Naive B cell (primary cell): ENCODE data around the gene AQP11. TPM values are rescaled to one million over a fixed set of nuclear protein-coding genes. Genes with fewer than 3 reads are reported as not detected.
"Not testable (repeated sequence)": the region's sequence is repeated elsewhere in the genome, so short reads cannot be mapped to it uniquely, and the experiment has no call there.

Source experiments
- ATAC-seq, 2 donors: fragments of 150-1000 bp; cut with Tn5 transposase; 2 replicates each; pipeline ENCODE4 v1.10.0; 2021; ENCODE audit warnings: low read depth in 2 of 2, mild to moderate bottlenecking in 2 of 2, moderate library complexity in 2 of 2
- DNase-seq: peaks from one replicate; pipeline ENCODE4 v3.0.0; 2022
- H3K27ac Mint-ChIP-seq, 6 donors: one replicate each; pipeline ENCODE4 v1.8.0; 2020 to 2022; ENCODE audit warnings: mild to moderate bottlenecking in 6 of 6, mixed read lengths in 6 of 6, moderate library complexity in 5 of 6, inconsistent platforms in 2 of 6
- H3K27me3 Mint-ChIP-seq, 3 donors: one replicate each; pipeline ENCODE4 v1.8.0; 2021 to 2022; ENCODE audit warnings: mixed read lengths in 3 of 3, mild to moderate bottlenecking in 1 of 3
- H3K36me3 Mint-ChIP-seq, 2 donors: one replicate each; pipeline ENCODE4 v1.8.0; 2020 to 2022; ENCODE audit warnings: mixed read lengths in 2 of 2, inconsistent platforms in 1 of 2, mild to moderate bottlenecking in 1 of 2
- H3K4me1 Mint-ChIP-seq, 3 donors: one replicate each; pipeline ENCODE4 v1.8.0; 2020 to 2022; ENCODE audit warnings: mixed read lengths in 3 of 3, inconsistent platforms in 1 of 3, mild to moderate bottlenecking in 1 of 3, moderate library complexity in 1 of 3
- H3K4me3 Mint-ChIP-seq, 8 donors: one replicate each; pipeline ENCODE4 v1.8.0; 2020 to 2022; ENCODE audit warnings: mild to moderate bottlenecking in 8 of 8, mixed read lengths in 8 of 8, moderate library complexity in 8 of 8, inconsistent platforms in 2 of 8
- H3K9me3 Mint-ChIP-seq, 7 donors: one replicate each; pipeline ENCODE4 v1.8.0; 2020 to 2022; ENCODE audit warnings: mixed read lengths in 7 of 7, mild to moderate bottlenecking in 5 of 7, inconsistent platforms in 2 of 7, moderate library complexity in 1 of 7
- polyA plus RNA-seq, 6 donors: library from polyadenylated mRNA; unstranded; fragments of 300-500 nt; fragmentation: Illumina TruSeq; gene quantifications; one replicate each; pipeline ENCODE4 v1.2.3, GENCODE V29; 2021; ENCODE audit warnings: low read depth in 6 of 6

AQP11 gene
- polyA plus RNA-seq, 6 donors from 2014 or later = 0.36 to 2.0 (median 0.73) TPM

DNA sequence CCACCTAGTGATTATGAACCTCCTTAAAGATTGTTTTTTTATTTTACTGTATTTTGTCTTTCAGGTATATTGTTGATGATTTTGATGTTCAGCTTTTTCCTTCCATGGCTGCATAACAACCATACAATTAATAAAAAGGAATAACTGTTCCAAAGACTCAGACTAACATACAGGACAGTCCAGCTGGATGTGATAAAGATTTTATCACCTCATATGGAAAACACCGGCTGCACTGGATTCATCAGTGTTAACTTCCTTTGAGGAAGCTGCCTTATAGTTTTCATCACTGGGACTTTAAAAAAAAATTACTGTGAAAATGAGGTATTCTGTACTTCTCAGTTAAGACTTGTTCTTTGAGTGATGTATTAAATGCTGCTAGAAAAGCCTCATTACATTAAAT, 19.5 kb downstream of the AQP11 start:
- peaks cover 6 to 7% of the 10 kb centered on the region in 2 donors for H3K36me3 Mint-ChIP-seq
- H3K4me1 Mint-ChIP-seq = no peaks in the 10 kb centered on the region
- ATAC-seq = no peak
- DNase-seq = no peak
- H3K27ac Mint-ChIP-seq = no peak overlapping the region
- H3K4me3 Mint-ChIP-seq = no peak overlapping the region
- no peaks in the 10 kb centered on the region for H3K27me3 Mint-ChIP-seq
- H3K9me3 Mint-ChIP-seq = no peaks in the 10 kb centered on the region

GRCh38 chr11:77611921-77612320, 22.2 kb downstream of the AQP11 start:
- Mint-ChIP-seq H3K36me3 (peaks cover 12 to 13% of the 10 kb centered on the region in 2 donors), H3K27me3 (no peaks in the 10 kb centered on the region), H3K9me3 (no peaks in the 10 kb centered on the region), H3K4me3 (no peak overlapping the region), H3K4me1 (no peaks in the 10 kb centered on the region), H3K27ac (peak overlapping the region in 3 of 6 donors; percentile 22 to 78 (median 52))
- no peak for ATAC-seq
- no peak for DNase-seq

DNA sequence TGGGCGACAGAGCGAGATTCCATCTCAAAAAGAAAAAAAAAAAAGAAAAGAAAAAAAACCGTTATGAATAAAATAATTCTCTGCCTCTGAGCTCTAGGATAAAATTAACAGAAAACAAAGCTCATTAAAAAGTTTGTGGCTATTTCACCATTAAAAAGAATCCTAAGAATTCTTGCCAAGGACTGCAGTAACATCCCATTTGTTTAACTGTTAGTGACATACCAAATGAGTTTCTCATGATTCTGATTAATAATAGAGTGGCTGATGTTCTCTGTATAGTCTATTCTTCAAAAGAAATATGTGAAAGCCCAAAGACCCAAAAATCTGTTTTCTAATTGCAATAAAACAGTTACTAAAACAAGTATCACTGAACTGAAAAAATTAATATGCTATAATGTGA, 28.1 kb downstream of the AQP11 start:
- no peak overlapping the region for H3K27ac Mint-ChIP-seq
- peaks cover 13 to 17% of the 10 kb centered on the region in 2 donors for H3K36me3 Mint-ChIP-seq
- no peaks in the 10 kb centered on the region for H3K27me3 Mint-ChIP-seq
- no peaks in the 10 kb centered on the region for H3K4me1 Mint-ChIP-seq
- H3K4me3 Mint-ChIP-seq = no peak overlapping the region
- ATAC-seq = no peak
- DNase-seq = no peak
- H3K9me3 Mint-ChIP-seq = no peaks in the 10 kb centered on the region

GRCh38 chr11:77619576-77620198, 29.9 kb downstream of the AQP11 start:
- H3K27me3 Mint-ChIP-seq = no peaks in the 10 kb centered on the region
- H3K27ac Mint-ChIP-seq = peak overlapping the region in 1 of 6 donors; percentile 49
- ATAC-seq = no peak
- no peak overlapping the region for H3K4me3 Mint-ChIP-seq
- H3K36me3 Mint-ChIP-seq = peaks cover 13 to 17% of the 10 kb centered on the region in 2 donors
- no peaks in the 10 kb centered on the region for H3K4me1 Mint-ChIP-seq
- no peaks in the 10 kb centered on the region for H3K9me3 Mint-ChIP-seq
- peak; percentile 31 for DNase-seq

DNA sequence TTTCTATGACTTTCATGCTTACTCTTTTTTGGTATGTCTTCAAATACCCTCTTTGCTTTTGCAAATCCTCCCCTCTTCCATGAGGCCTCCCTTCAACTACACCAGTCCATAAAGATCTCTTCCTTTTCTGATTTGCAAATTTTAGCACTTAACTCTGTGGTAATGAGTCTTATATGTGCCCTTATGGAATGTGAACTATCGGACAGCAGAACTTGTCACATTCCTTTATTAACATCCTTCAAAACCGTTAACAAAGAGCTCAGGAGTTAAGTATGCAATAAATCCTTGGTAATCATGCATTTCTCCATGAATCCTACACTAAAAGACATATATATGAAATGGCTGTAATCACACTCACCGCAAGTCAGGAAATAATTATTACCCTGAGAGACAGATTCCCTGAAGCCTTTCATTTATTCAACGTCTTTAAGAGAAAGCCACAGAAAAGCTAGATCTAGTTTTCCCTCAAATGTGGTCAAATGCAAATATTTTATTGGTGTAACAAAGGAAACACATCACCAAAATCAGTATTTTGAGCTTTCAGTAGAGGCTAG, 40.5 kb downstream of the AQP11 start:
- no peak overlapping the region for H3K4me3 Mint-ChIP-seq

GRCh38 chr11:77633926-77634325, 44.2 kb downstream of the AQP11 start:
- ATAC-seq, DNase-seq, H3K9me3 Mint-ChIP-seq, H3K36me3 Mint-ChIP-seq, H3K27me3 Mint-ChIP-seq: not testable (repeated sequence)
- peak overlapping the region in 2 of 8 donors; percentile 15 to 74 for H3K4me3 Mint-ChIP-seq
- H3K4me1 Mint-ChIP-seq = peaks cover 27 to 56% (median 43%) of the 10 kb centered on the region in 3 donors
- peak overlapping the region in 1 of 6 donors; percentile 42 for H3K27ac Mint-ChIP-seq

More for the DNA sequence above, 40.5 kb downstream of the AQP11 start:
- ATAC-seq (no peak), DNase-seq (no peak)
- H3K36me3 Mint-ChIP-seq = peaks cover 0 to 5% of the 10 kb centered on the region in 2 donors
- H3K4me1 Mint-ChIP-seq = peaks cover 12 to 29% (median 16%) of the 10 kb centered on the region in 3 donors
- H3K27me3 Mint-ChIP-seq = no peaks in the 10 kb centered on the region
- no peaks in the 10 kb centered on the region for H3K9me3 Mint-ChIP-seq
- peak overlapping the region in 2 of 6 donors; percentile 0 to 39 for H3K27ac Mint-ChIP-seq

GRCh38 chr11:77636731-77637344, 47.1 kb downstream of the AQP11 start:
- H3K27ac Mint-ChIP-seq = peak overlapping the region; percentile 29 to 97 (median 83)
- no peak for DNase-seq
- H3K27me3 Mint-ChIP-seq = peaks cover 0 to 6% (median 0%) of the 10 kb centered on the region in 3 donors
- no peaks in the 10 kb centered on the region for H3K36me3 Mint-ChIP-seq
- H3K4me1 Mint-ChIP-seq = peaks cover 18 to 44% (median 32%) of the 10 kb centered on the region in 3 donors
- peaks cover 0 to 6% (median 0%) of the 10 kb centered on the region in 7 donors for H3K9me3 Mint-ChIP-seq
- H3K4me3 Mint-ChIP-seq = peak overlapping the region; percentile 94 to 99 (median 98)
- ATAC-seq = no peak

DNA sequence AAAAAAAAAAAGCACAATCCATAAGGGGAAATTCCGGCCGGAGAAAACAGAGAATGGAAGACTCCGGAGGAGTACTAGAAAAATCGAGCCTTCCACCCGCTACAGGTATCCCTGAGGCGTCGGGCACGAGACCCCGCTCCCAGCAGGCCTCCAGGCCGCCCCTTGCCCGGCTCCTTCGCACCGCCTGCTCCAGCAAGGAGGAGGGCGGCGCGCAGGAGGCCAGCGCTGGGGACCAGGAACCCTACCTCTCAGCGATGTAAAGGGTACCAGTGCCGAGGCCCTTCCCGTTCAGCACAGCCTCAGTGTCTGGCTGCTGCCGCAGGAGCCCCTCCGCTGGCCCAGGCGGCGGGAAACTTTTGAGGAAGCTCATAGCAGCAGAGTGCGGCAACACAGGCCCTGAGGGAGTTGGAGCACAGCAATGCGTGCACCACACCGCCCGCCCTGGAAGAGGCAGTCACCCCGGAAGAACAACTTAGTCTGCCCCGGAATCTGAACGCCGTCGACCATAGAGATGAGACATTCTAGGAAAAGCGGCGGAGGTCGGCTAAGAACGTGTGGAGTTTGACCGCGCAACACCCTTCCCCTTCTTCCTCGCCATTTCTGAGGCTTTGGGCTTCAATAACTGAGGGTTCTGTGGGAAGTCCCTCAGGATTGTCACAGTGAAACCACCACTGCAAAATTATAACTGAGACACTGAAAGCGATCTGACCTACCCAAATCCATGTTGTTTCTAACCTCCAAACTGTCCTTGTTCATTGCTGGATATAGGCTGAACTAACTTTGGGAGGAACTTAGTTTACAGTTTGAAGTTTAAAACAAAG, 47.8 kb downstream of the AQP11 start, which contains the start of gene CLNS1A:
TSS of gene CLNS1A (minus strand) at position 450 of the 821 bp plus-strand sequence. CDS start at position 370, 80 bp downstream.
- ATAC-seq (peak; percentile 98 to 99), DNase-seq (peak; percentile 78)
- Mint-ChIP-seq H3K27me3 (peaks cover 0 to 6% (median 3%) of the 10 kb centered on the region in 3 donors), H3K9me3 (peaks cover 0 to 6% (median 0%) of the 10 kb centered on the region in 7 donors), H3K27ac (peak within 1 kb of the TSS; percentile 93 to 98 (median 96)), H3K4me1 (peaks cover 18 to 44% (median 32%) of the 10 kb centered on the region in 3 donors), H3K4me3 (peak within 1 kb of the TSS; percentile 94 to 99 (median 98)), H3K36me3 (no peaks in the 10 kb centered on the region)

- ATAC-seq (no peak), DNase-seq (no peak)
- Mint-ChIP-seq H3K27ac (no peak overlapping the region), H3K4me1 (peaks cover 0 to 9% (median 7%) of the 10 kb centered on the region in 3 donors), H3K27me3 (peaks cover 10 to 25% (median 12%) of the 10 kb centered on the region in 3 donors), H3K36me3 (no peaks in the 10 kb centered on the region), H3K9me3 (peaks cover 0 to 5% (median 0%) of the 10 kb centered on the region in 7 donors), H3K4me3 (peak overlapping the region in 1 of 8 donors; percentile 49)
These were observed 52.5 kb downstream of the AQP11 start for GRCh38 chr11:77642228-77642627.

DNA sequence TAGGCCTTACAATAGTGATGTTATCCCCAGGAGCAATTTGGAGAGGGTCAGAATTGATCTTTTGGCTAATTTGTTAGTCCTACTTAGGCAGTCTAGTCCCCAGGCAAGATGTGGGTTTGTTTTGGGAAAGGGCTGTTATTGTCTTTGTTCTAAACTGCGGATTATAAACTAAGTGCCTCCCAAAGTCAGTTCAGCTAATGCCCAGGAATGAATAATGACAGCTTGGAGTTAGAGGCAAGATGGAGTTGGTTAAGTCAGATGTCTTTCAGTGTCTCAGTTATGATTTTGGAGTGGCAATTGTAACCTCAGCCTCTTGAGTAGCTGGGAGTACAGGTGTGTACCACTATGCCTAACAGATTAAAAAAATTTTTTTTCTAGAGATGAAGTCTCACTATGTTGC, 55.1 kb downstream of the AQP11 start:
- H3K36me3 Mint-ChIP-seq = no peaks in the 10 kb centered on the region

GRCh38 chr11:77647654-77648305, 58.0 kb downstream of the AQP11 start:
- no peaks in the 10 kb centered on the region for H3K36me3 Mint-ChIP-seq
- H3K27ac Mint-ChIP-seq = no peak overlapping the region
- ATAC-seq (no peak), DNase-seq (no peak)
- H3K4me1 Mint-ChIP-seq = no peaks in the 10 kb centered on the region
- H3K27me3 Mint-ChIP-seq = peaks cover 10 to 19% (median 13%) of the 10 kb centered on the region in 3 donors
- H3K9me3 Mint-ChIP-seq = no peaks in the 10 kb centered on the region
- no peak overlapping the region for H3K4me3 Mint-ChIP-seq

More for the DNA sequence above, 55.1 kb downstream of the AQP11 start:
- no peak overlapping the region for H3K4me3 Mint-ChIP-seq
- H3K27ac Mint-ChIP-seq = no peak overlapping the region
- H3K27me3 Mint-ChIP-seq = peaks cover 10 to 24% (median 16%) of the 10 kb centered on the region in 3 donors
- peaks cover 0 to 5% (median 0%) of the 10 kb centered on the region in 7 donors for H3K9me3 Mint-ChIP-seq
- H3K4me1 Mint-ChIP-seq = no peaks in the 10 kb centered on the region
- DNase-seq (no peak), ATAC-seq (no peak)

DNA sequence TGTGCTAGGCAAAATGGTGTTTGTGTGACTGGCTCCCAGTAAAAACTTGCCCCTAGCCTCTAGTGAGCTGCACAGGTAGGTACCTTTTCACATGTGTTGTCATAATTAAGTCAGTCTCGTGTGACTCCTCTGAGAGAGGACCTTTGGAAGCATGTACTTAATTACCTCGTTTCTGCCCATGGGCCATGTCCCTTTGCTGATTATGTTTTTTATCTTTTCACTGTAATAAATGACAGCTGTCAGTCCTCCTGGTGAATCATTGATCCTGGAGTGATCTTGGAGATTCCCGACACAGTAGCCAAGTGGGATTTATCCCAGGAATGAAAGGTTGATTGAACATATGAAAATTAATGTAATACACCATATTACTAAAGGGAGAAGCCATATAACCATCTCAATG, 60.4 kb downstream of the AQP11 start:
- Mint-ChIP-seq H3K4me3 (no peak overlapping the region), H3K4me1 (no peaks in the 10 kb centered on the region), H3K9me3 (no peaks in the 10 kb centered on the region), H3K27me3 (peaks cover 6 to 12% (median 8%) of the 10 kb centered on the region in 3 donors), H3K36me3 (no peaks in the 10 kb centered on the region), H3K27ac (no peak overlapping the region)
- ATAC-seq = no peak
- DNase-seq = no peak
